Endothelial cell of umbilical vein (primary cell): ENCODE results near the gene PLPPR2. TPM values are rescaled to one million over a fixed set of nuclear protein-coding genes. Genes with fewer than 3 reads are reported as not detected.

ENCODE experiments used
- BruUV-seq: library from RNA; stranded (reverse); fragments of 400-500 nt; replicated peaks from 2 replicates; lab custom pipeline; 2021; lab: Mats Ljungman, UMichigan
- CTCF ChIA-PET: fragments of 300-600, 350-600 bp; sonication (Branson Sonifier 250); formaldehyde crosslinking; loops from one replicate; lab custom pipeline; 2021; ENCODE audit warnings: antibody characterized with exemption, inconsistent platforms; lab: Charles Lee
- POLR2A ChIA-PET: fragments of 300-600, 350-600 bp; sonication (Branson Sonifier 250); formaldehyde crosslinking; loops from one replicate; lab custom pipeline; 2021; ENCODE audit warnings: antibody characterized with exemption, inconsistent platforms; lab: Charles Lee
- DNase-seq: peaks from one replicate; pipeline ENCODE4 v3.0.0-alpha.2; 2011; ENCODE audit warnings: low read depth, low spot score
- FAIRE-seq: peaks from 2 replicates; lab custom pipeline; 2011; peaks lifted over from hg19 to GRCh38; lab: Jason Lieb, UNC
- H2AFZ ChIP-seq: 2 replicates; pipeline ENCODE4 v1.6.0; 2012; ENCODE audit warnings: low read depth, low read length, control low read depth, inconsistent platforms
- H3K27ac ChIP-seq: 2 replicates; pipeline ENCODE4 v1.5.1; 2011; ENCODE audit warnings: low read depth, mild to moderate bottlenecking, control low read depth, low read length, moderate library complexity; ENCODE audit not compliant: insufficient read depth
- H3K27me3 ChIP-seq, 2 experiments: 2 replicates each; pipeline versions ENCODE4 v1.6.0 to v1.6.1; 2011; ENCODE audit warnings: low read length in 2 of 2, mixed read lengths in 1 of 2; ENCODE audit not compliant: control insufficient read depth in 2 of 2, insufficient read depth in 2 of 2
- H3K36me3 ChIP-seq, 2 experiments: 2 replicates in 1 of 2; 3 replicates in 1 of 2; pipeline ENCODE4 v1.5.1; 2011; ENCODE audit warnings: low read length in 2 of 2, mild to moderate bottlenecking in 1 of 2, moderate library complexity in 1 of 2; ENCODE audit not compliant: control insufficient read depth in 2 of 2, insufficient read depth in 2 of 2; ENCODE audit errors: extremely low read depth in 1 of 2
- H3K4me1 ChIP-seq: 3 replicates; pipeline ENCODE4 v1.5.1; 2011; ENCODE audit warnings: mild to moderate bottlenecking, low read length; ENCODE audit not compliant: control insufficient read depth, insufficient read depth; ENCODE audit errors: extremely low read depth
- H3K4me2 ChIP-seq: 2 replicates; pipeline ENCODE4 v1.6.1; 2011; ENCODE audit warnings: low read length, control low read depth, mixed read lengths; ENCODE audit not compliant: insufficient read depth
- H3K4me3 ChIP-seq, 3 experiments: fragments of 200-600 bp in 1 of 3; sonication (generic), shearing (Covaris generic) in 1 of 3; replicated peaks in 1 of 3; 2 replicates each; pipeline ENCODE4 v1.5.1; 2011 to 2016; ENCODE audit warnings: control low read depth in 3 of 3, low read length in 3 of 3, mild to moderate bottlenecking in 2 of 3, inconsistent platforms in 1 of 3, low read depth in 1 of 3, moderate library complexity in 1 of 3; ENCODE audit not compliant: insufficient read depth in 1 of 3
- H3K79me2 ChIP-seq: 2 replicates; pipeline ENCODE4 v1.6.0; 2012; ENCODE audit warnings: low read length, inconsistent platforms; ENCODE audit not compliant: control insufficient read depth, insufficient read depth
- H3K9ac ChIP-seq: replicated peaks from 2 replicates; pipeline ENCODE3; 2011; ENCODE audit warnings: low read length, control low read depth; ENCODE audit not compliant: insufficient read depth; ENCODE audit errors: extremely low read depth
- H3K9me1 ChIP-seq: replicated peaks from 3 replicates; pipeline ENCODE4 v1.6.0; 2011; ENCODE audit warnings: mild to moderate bottlenecking, low read length; ENCODE audit not compliant: control insufficient read depth, insufficient read depth; ENCODE audit errors: extremely low read depth
- H3K9me3 ChIP-seq: replicated peaks from 2 replicates; pipeline ENCODE4 v1.5.1; 2012; ENCODE audit warnings: low read length, inconsistent platforms; ENCODE audit not compliant: control insufficient read depth, insufficient read depth
- H4K20me1 ChIP-seq: replicated peaks from 2 replicates; pipeline ENCODE3; 2011; ENCODE audit warnings: mild to moderate bottlenecking, low read length; ENCODE audit not compliant: control insufficient read depth, insufficient read depth; ENCODE audit errors: extremely low read depth
- EZH2 ChIP-seq: IDR thresholded peaks from 2 replicates; pipeline ENCODE4 v1.6.1; 2012; ENCODE audit warnings: borderline replicate concordance, low read depth, mild to moderate bottlenecking, moderate library complexity, low read length, inconsistent platforms; ENCODE audit not compliant: severe bottlenecking
- FOS ChIP-seq: IDR thresholded peaks from 2 replicates; pipeline ENCODE4 v1.6.1; 2011; ENCODE audit warnings: mild to moderate bottlenecking, low read length, moderate library complexity, borderline replicate concordance; ENCODE audit not compliant: insufficient read depth
- GATA2 ChIP-seq: IDR thresholded peaks from 2 replicates; pipeline ENCODE4 v1.7.0; 2011; ENCODE audit warnings: low read depth, mild to moderate bottlenecking, moderate library complexity, mixed read lengths, low read length; ENCODE audit not compliant: insufficient read length, insufficient read depth
- JUN ChIP-seq: IDR thresholded peaks from 2 replicates; pipeline ENCODE4 v1.6.1; 2011; ENCODE audit warnings: borderline replicate concordance, low read depth; ENCODE audit not compliant: insufficient read length, insufficient read depth
- MYC ChIP-seq: IDR thresholded peaks from one replicate; pipeline ENCODE4 v1.6.1; 2011; ENCODE audit warnings: mild to moderate bottlenecking, low read depth, low read length
- POLR2A ChIP-seq: IDR thresholded peaks from 2 replicates; pipeline ENCODE4 v1.6.1; 2012; ENCODE audit warnings: low read depth, mild to moderate bottlenecking, control low read depth, low read length
- POLR2AphosphoS5 ChIP-seq: IDR thresholded peaks from 2 replicates; pipeline ENCODE4 v1.6.1; 2012; ENCODE audit warnings: low read depth, mild to moderate bottlenecking, control low read depth, low read length, moderate library complexity; ENCODE audit not compliant: insufficient read depth
- dilution Hi-C: fragments of 300-500 bp; cut with MboI; formaldehyde crosslinking; loops from one replicate; pipeline ENCODE4 v1.15.0; 2019; ENCODE audit warnings: low sequenced_read_pairs; ENCODE audit not compliant: extremely low pct_ligation_motif_present
- intact Hi-C: fragments of 100-400 bp; cut with micrococcal nuclease; formaldehyde crosslinking; loops from one replicate; pipeline ENCODE4 v1.10.0; 2022
- polyA plus RNA-seq, 4 experiments: library from polyadenylated mRNA; depleted of rRNA in 3 of 4; stranded (reverse) in 3 of 4; unstranded in 1 of 4; fragments of >200 nt; gene quantifications; 2 replicates each; pipeline versions ENCODE4 v1.2.1 to v1.2.3, GENCODE V29; 2011 to 2012; ENCODE audit warnings: missing spikeins in 1 of 4
- total RNA-seq: library from RNA; stranded (reverse); gene quantifications from 2 replicates; pipeline ENCODE4 v1.2.3, GENCODE V29; 2021
- TF ChIP-seq, protein P1 (sequence below): IDR thresholded peaks from 2 replicates; pipeline ENCODE4 v1.6.1; 2011; ENCODE audit not compliant: insufficient read depth, insufficient read length
- TF ChIP-seq, protein P2 (sequence below), 2 donors: IDR thresholded peaks; 1 replicate in 1 of 2; 2 replicates in 1 of 2; pipeline ENCODE4 v1.5.1; 2011; ENCODE audit warnings: low read length in 2 of 2, mild to moderate bottlenecking in 2 of 2, moderate library complexity in 2 of 2, control low read depth in 1 of 2, inconsistent platforms in 1 of 2, low read depth in 1 of 2; ENCODE audit not compliant: insufficient read depth in 1 of 2; ENCODE audit errors: extremely low read depth in 1 of 2

The PLPPR2 gene
- total and polyA plus RNA-seq, 2 donors (not counting 3 experiments of a cell fraction or from before 2014, with no cell fraction given): 23.7 to 28.7 TPM

DNA sequence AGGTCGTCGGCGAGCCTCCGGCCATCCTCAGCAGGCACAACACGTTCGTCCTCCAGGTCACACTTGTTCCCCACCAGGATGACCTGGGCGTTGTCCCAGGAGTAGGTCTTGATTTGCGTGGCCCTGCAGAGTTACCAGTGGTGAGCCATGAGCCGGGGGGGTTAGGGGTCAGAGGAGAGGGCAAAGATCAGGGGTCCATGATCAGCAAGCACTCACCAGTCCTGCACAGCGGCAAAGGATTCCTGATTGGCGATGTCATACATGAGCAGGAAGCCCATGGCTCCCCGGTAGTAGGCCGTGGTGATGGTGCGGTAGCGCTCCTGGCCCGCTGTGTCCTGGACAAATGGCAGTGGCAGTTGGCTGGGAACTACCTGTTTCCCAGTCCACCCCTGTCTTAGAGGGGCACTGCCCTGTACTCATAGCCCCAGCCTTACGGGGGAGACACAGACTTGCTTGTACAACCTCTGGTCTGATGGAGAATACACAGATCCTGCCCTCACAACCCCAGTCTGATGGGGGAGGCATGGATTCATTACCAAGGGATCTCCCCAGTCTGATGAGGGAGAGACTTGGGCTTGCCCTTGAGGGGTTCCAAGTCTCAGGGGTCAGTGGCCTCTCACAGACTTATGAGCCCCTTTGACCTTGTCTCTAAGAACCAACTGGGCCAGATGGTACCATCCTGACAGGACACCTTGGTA, 19.6 kb upstream of the PLPPR2 start:
- H3K9me1 ChIP-seq: no peaks in the 10 kb centered on the region
- H3K9ac ChIP-seq: no peak overlapping the region
- H3K36me3 ChIP-seq: peaks cover 0 to 11% of the 10 kb centered on the region in 2 experiments
- H3K4me2 ChIP-seq: no peak overlapping the region
- H3K9me3 ChIP-seq: no peaks in the 10 kb centered on the region
- dilution Hi-C loops: no loop called here
- no peak for TF ChIP-seq MYC
- no peak for TF ChIP-seq EZH2
- TF ChIP-seq POLR2A: no peak
- no peak for TF ChIP-seq JUN
- TF ChIP-seq FOS: no peak
- no peak for TF ChIP-seq POLR2AphosphoS5
- no peak for TF ChIP-seq GATA2
- TF ChIP-seq, protein P1, sequence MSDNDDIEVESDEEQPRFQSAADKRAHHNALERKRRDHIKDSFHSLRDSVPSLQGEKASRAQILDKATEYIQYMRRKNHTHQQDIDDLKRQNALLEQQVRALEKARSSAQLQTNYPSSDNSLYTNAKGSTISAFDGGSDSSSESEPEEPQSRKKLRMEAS: no peak
- TF ChIP-seq, protein P2, sequence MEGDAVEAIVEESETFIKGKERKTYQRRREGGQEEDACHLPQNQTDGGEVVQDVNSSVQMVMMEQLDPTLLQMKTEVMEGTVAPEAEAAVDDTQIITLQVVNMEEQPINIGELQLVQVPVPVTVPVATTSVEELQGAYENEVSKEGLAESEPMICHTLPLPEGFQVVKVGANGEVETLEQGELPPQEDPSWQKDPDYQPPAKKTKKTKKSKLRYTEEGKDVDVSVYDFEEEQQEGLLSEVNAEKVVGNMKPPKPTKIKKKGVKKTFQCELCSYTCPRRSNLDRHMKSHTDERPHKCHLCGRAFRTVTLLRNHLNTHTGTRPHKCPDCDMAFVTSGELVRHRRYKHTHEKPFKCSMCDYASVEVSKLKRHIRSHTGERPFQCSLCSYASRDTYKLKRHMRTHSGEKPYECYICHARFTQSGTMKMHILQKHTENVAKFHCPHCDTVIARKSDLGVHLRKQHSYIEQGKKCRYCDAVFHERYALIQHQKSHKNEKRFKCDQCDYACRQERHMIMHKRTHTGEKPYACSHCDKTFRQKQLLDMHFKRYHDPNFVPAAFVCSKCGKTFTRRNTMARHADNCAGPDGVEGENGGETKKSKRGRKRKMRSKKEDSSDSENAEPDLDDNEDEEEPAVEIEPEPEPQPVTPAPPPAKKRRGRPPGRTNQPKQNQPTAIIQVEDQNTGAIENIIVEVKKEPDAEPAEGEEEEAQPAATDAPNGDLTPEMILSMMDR (IDR thresholded peaks at IDR 0.05; ENCODE audit: extremely low read depth in 1 of 2, insufficient read depth in 1 of 2, low read depth in 1 of 2, low read length in 2 of 2): no peak
- no peak for FAIRE-seq
- no peak overlapping the region for H3K4me3 ChIP-seq
- H3K79me2 ChIP-seq: no peaks in the 10 kb centered on the region
- ChIA-PET POLR2A (no interaction called here), CTCF (no interaction called here)
- H3K4me1 ChIP-seq: peaks cover 11% of the 10 kb centered on the region
- no peak for DNase-seq
- H3K27me3 ChIP-seq: no peaks in the 10 kb centered on the region
- no peak overlapping the region for H3K27ac ChIP-seq
- intact Hi-C loops: no loop called here
- H2AFZ ChIP-seq: no peak overlapping the region
- BruUV-seq: no TSS peak
- H4K20me1 ChIP-seq: no peaks in the 10 kb centered on the region
